Osteoblast (primary cell): ENCODE data around the gene CARD14. TPM values are rescaled to one million over a fixed set of nuclear protein-coding genes. Genes with fewer than 3 reads are reported as not detected.

Source experiments
- DNase-seq: peaks from one replicate; pipeline ENCODE4 v3.0.0; 2011; ENCODE audit warnings: low spot score, mixed read lengths; ENCODE audit not compliant: insufficient read length; ENCODE audit errors: missing footprints
- H2AFZ ChIP-seq: 2 replicates; pipeline ENCODE4 v1.6.0; 2011; ENCODE audit warnings: mild to moderate bottlenecking, low read length
- H3K27ac ChIP-seq: 2 replicates; pipeline ENCODE4 v1.5.1; 2011; ENCODE audit warnings: mild to moderate bottlenecking, low read depth, low read length, moderate library complexity
- H3K27me3 ChIP-seq: 2 replicates; pipeline ENCODE4 v1.6.0; 2012; ENCODE audit warnings: mild to moderate bottlenecking, control low read depth, inconsistent platforms, low read length, moderate library complexity; ENCODE audit not compliant: insufficient read depth
- H3K36me3 ChIP-seq: 2 replicates; pipeline ENCODE4 v1.5.1; 2011; ENCODE audit warnings: mild to moderate bottlenecking, low read length, control low read depth, moderate library complexity; ENCODE audit not compliant: insufficient read depth
- H3K4me1 ChIP-seq: 2 replicates; pipeline ENCODE4 v1.5.1; 2011; ENCODE audit warnings: mild to moderate bottlenecking, low read length, control low read depth, moderate library complexity; ENCODE audit not compliant: insufficient read depth
- H3K4me2 ChIP-seq: 2 replicates; pipeline ENCODE4 v1.6.0; 2011; ENCODE audit warnings: mild to moderate bottlenecking, low read length; ENCODE audit not compliant: insufficient read depth
- H3K4me3 ChIP-seq: fragments of 200-600 bp; sonication (generic); 3 replicates; pipeline ENCODE4 v1.5.1; 2012; ENCODE audit warnings: mild to moderate bottlenecking, low read length, inconsistent platforms; ENCODE audit not compliant: insufficient read depth
- H3K79me2 ChIP-seq: 2 replicates; pipeline ENCODE4 v1.6.0; 2012; ENCODE audit warnings: mild to moderate bottlenecking, low read length, control low read depth, inconsistent platforms; ENCODE audit not compliant: insufficient read depth
- H3K9me3 ChIP-seq: 2 replicates; pipeline ENCODE4 v1.5.1; 2011; ENCODE audit warnings: low read depth, low read length, control low read depth
- H4K20me1 ChIP-seq: 2 replicates; pipeline ENCODE4 v1.6.0; 2012; ENCODE audit warnings: mild to moderate bottlenecking, low read length, control low read depth; ENCODE audit not compliant: insufficient read depth
- total RNA-seq: library from RNA; depleted of rRNA; stranded (reverse); fragments of >200 nt; gene quantifications from 2 replicates; pipeline ENCODE4 v1.2.3, GENCODE V29; 2012
- TF ChIP-seq, protein P1 (sequence below): IDR thresholded peaks from 2 replicates; pipeline ENCODE4 v1.5.1; 2011; ENCODE audit warnings: mild to moderate bottlenecking, low read depth, low read length, moderate library complexity; ENCODE audit errors: extremely low read depth

The CARD14 gene
- total RNA-seq, 1 donor: not detected

- H3K9me3 ChIP-seq: no peaks in the 10 kb centered on the region
- DNase-seq: no peak
- TF ChIP-seq, protein P1, sequence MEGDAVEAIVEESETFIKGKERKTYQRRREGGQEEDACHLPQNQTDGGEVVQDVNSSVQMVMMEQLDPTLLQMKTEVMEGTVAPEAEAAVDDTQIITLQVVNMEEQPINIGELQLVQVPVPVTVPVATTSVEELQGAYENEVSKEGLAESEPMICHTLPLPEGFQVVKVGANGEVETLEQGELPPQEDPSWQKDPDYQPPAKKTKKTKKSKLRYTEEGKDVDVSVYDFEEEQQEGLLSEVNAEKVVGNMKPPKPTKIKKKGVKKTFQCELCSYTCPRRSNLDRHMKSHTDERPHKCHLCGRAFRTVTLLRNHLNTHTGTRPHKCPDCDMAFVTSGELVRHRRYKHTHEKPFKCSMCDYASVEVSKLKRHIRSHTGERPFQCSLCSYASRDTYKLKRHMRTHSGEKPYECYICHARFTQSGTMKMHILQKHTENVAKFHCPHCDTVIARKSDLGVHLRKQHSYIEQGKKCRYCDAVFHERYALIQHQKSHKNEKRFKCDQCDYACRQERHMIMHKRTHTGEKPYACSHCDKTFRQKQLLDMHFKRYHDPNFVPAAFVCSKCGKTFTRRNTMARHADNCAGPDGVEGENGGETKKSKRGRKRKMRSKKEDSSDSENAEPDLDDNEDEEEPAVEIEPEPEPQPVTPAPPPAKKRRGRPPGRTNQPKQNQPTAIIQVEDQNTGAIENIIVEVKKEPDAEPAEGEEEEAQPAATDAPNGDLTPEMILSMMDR: no peak
- no peak overlapping the region for H3K4me2 ChIP-seq
- no peaks in the 10 kb centered on the region for H4K20me1 ChIP-seq
- H3K36me3 ChIP-seq: no peaks in the 10 kb centered on the region
- no peak overlapping the region for H3K27ac ChIP-seq
- no peaks in the 10 kb centered on the region for H3K4me1 ChIP-seq
- peaks cover 9% of the 10 kb centered on the region for H3K27me3 ChIP-seq
- no peak overlapping the region for H2AFZ ChIP-seq
- H3K79me2 ChIP-seq: no peaks in the 10 kb centered on the region
- no peak overlapping the region for H3K4me3 ChIP-seq
Observed at GRCh38 chr17:80166446-80166845, 3.4 kb upstream of the CARD14 start.

DNA sequence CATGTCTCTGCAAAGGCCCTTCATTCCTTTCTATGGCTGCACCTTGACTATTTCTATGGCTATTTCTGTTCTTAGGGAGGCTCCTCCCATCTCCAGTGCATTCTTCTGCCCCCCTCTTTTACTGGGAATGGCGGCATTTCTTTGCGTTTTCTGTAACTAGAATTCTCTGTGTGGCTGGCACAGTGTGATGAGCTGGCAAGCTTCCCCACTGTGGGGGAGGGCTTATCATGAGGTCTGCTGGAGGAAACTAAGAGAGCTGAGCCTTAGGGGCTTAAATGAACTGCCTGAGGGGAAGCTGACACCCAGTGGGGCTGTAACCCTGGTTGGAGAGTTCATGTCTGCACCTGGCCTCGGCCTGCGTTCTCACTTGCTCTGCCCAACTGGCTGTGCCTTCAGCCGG is 1.5 kb upstream of the CARD14 start:
- no peaks in the 10 kb centered on the region for H3K4me1 ChIP-seq
- H3K4me3 ChIP-seq: no peak overlapping the region
- no peaks in the 10 kb centered on the region for H3K79me2 ChIP-seq
- no peak overlapping the region for H2AFZ ChIP-seq
- peaks cover 4% of the 10 kb centered on the region for H3K27me3 ChIP-seq
- H4K20me1 ChIP-seq: no peaks in the 10 kb centered on the region
- no peak overlapping the region for H3K27ac ChIP-seq
- H3K36me3 ChIP-seq: no peaks in the 10 kb centered on the region
- DNase-seq: peak; percentile 15
- H3K4me2 ChIP-seq: no peak overlapping the region
- H3K9me3 ChIP-seq: no peaks in the 10 kb centered on the region
- TF ChIP-seq, protein P1: no peak

DNA sequence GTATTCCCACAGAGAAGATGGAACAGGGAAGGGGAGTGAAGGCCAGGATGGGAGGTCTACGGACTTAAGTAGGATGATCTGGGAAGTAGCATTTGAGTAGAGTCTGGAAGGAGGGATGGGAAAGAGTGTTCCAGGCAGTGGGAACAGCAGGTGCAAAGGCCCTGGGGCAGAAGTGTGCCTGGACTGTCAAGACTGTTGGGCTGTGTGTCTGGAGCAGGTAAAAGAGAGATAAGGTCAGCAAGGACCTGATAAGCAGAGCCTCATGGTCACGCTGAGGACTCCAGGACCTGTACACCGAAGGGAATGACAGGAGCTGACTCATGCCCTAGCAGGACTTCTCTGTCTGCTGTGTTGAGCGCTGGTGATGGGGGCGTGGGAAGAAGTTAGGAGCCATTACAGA is 723 bp upstream of the CARD14 start:
- TF ChIP-seq, protein P1: no peak
- Histone ChIP-seq H3K9me3 (no peaks in the 10 kb centered on the region), H3K27me3 (peaks cover 4% of the 10 kb centered on the region), H2AFZ (no peak overlapping the region), H3K27ac (no peak overlapping the region), H3K4me1 (no peaks in the 10 kb centered on the region), H3K4me3 (no peak overlapping the region), H3K4me2 (no peak overlapping the region), H3K36me3 (no peaks in the 10 kb centered on the region), H3K79me2 (no peaks in the 10 kb centered on the region), H4K20me1 (no peaks in the 10 kb centered on the region)
- peak; percentile 56 for DNase-seq

GRCh38 chr17:80171681-80172080 is 1.9 kb downstream of the CARD14 start:
- Histone ChIP-seq H3K9me3 (no peaks in the 10 kb centered on the region), H3K79me2 (no peaks in the 10 kb centered on the region), H4K20me1 (no peaks in the 10 kb centered on the region), H3K36me3 (no peaks in the 10 kb centered on the region), H3K4me2 (no peak overlapping the region), H3K4me1 (no peaks in the 10 kb centered on the region), H3K27ac (no peak overlapping the region), H3K27me3 (peaks cover 4% of the 10 kb centered on the region), H2AFZ (no peak overlapping the region), H3K4me3 (no peak overlapping the region)
- TF ChIP-seq, protein P1: no peak
- DNase-seq: peak; percentile 52
